Hepatocyte (in vitro differentiated cells): ENCODE results near the gene CTBP2. TPM values are rescaled to one million over a fixed set of nuclear protein-coding genes. Genes with fewer than 3 reads are reported as not detected.

Source experiments
- DNase-seq: peaks from one replicate; pipeline ENCODE4 v3.0.0-alpha.2; 2016; ENCODE audit warnings: low spot score
- H2AFZ ChIP-seq: fragments of 200-600 bp; sonication (generic); 2 replicates; pipeline ENCODE4 v1.6.0; 2016; ENCODE audit warnings: antibody characterized with exemption, mild to moderate bottlenecking
- H3K27ac ChIP-seq: fragments of 200-600 bp; sonication (generic); 2 replicates; pipeline ENCODE4 v1.5.1; 2016; ENCODE audit warnings: mild to moderate bottlenecking
- H3K27me3 ChIP-seq: fragments of 200-600 bp; sonication (generic); 2 replicates; pipeline ENCODE4 v1.6.1; 2016
- H3K36me3 ChIP-seq: fragments of 200-600 bp; sonication (generic); replicated peaks from 2 replicates; pipeline ENCODE4 v1.5.1; 2016; ENCODE audit warnings: low read depth; ENCODE audit not compliant: insufficient read depth
- H3K4me1 ChIP-seq: fragments of 200-600 bp; sonication (generic); 2 replicates; pipeline ENCODE4 v1.5.1; 2016; ENCODE audit warnings: mild to moderate bottlenecking, moderate library complexity; ENCODE audit not compliant: insufficient read depth
- H3K4me2 ChIP-seq: fragments of 200-600 bp; sonication (generic); 2 replicates; pipeline ENCODE4 v1.6.0; 2016
- H3K4me3 ChIP-seq: fragments of 200-600 bp; sonication (generic); 2 replicates; pipeline ENCODE4 v1.5.1; 2016; ENCODE audit warnings: mild to moderate bottlenecking
- H3K79me2 ChIP-seq: fragments of 200-600 bp; sonication (generic); 2 replicates; pipeline ENCODE4 v1.6.0; 2017; ENCODE audit warnings: mild to moderate bottlenecking
- H3K9me2 ChIP-seq: fragments of 200-600 bp; sonication (generic); replicated peaks from 2 replicates; pipeline ENCODE4 v1.6.0; 2017; ENCODE audit warnings: mild to moderate bottlenecking; ENCODE audit not compliant: insufficient read depth
- H3K9me3 ChIP-seq: fragments of 200-600 bp; sonication (generic); 2 replicates; pipeline ENCODE4 v1.5.1; 2016; ENCODE audit warnings: low read depth, mild to moderate bottlenecking
- H4K20me1 ChIP-seq: fragments of 200-600 bp; sonication (generic); 2 replicates; pipeline ENCODE4 v1.6.0; 2016; ENCODE audit warnings: mild to moderate bottlenecking; ENCODE audit not compliant: insufficient read depth, poor library complexity, severe bottlenecking
- EZH2 ChIP-seq: fragments of 200-600 bp; sonication (generic); IDR thresholded peaks from 2 replicates; pipeline ENCODE4 v1.6.1; 2016; ENCODE audit warnings: antibody characterized with exemption, mild to moderate bottlenecking, borderline replicate concordance
- EZH2phosphoT487 ChIP-seq: fragments of 200-600 bp; sonication (generic); IDR thresholded peaks from one replicate; pipeline ENCODE4 v1.6.1; 2018; ENCODE audit warnings: antibody characterized with exemption, mild to moderate bottlenecking, low read depth, moderate library complexity; ENCODE audit not compliant: unreplicated experiment, severe bottlenecking
- WGBS: methylation state at CpG from one replicate; pipeline ENCODE4 v1.1.6; 2016; ENCODE audit warnings: low lambda C conversion rate; ENCODE audit errors: missing lambda C conversion rate; 5-methylcytosine and 5-hydroxymethylcytosine counted together
- polyA plus RNA-seq: library from polyadenylated mRNA; unstranded; fragments of >200 nt; fragmentation: Nextera tagmentation; extraction: Ambion mirVana; gene quantifications from 2 replicates; pipeline ENCODE4 v1.2.1, GENCODE V29; 2016
- total RNA-seq: library from RNA; depleted of rRNA; stranded (reverse); fragments of >200 nt; gene quantifications from 2 replicates; pipeline ENCODE4 v1.2.3, GENCODE V29; 2014
- TF ChIP-seq, protein P1 (sequence below): fragments of 200-600 bp; sonication (generic); IDR thresholded peaks from 2 replicates; pipeline ENCODE4 v1.5.1; 2016; ENCODE audit warnings: antibody characterized with exemption, mild to moderate bottlenecking; ENCODE audit not compliant: poor library complexity

Gene CTBP2
- total and polyA plus RNA-seq, 2 experiments from 2014 or later, result 61.3 to 81.0 TPM

DNA sequence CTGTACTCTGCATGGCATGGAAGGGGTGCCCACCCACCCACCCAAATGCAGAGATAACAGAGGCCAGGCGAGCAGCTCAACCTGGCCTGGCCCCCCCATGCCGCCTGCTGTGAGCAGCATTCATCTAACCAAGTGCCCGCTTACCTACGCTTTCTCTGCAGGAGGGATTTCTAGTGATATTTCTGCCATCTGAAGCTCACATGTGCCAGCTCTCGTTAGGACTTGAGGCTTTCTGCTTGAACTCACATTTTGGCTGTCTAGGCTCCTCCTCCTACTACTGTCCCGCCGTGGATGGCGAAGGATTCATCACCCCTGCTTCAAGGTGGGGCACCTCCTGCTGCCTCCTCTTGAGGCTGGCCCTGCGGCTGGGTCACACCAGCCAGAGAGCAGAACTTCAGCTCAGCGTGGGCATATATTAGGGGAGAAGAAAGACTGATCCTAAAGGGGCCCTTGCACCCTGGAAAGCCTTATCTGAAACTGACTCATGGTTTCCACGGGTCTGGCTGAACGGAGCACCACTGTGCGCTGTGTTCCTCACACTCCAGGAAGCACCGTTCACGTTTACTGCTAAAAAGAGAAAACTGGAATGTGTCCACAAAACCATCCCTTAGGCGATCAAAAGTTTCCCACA is 45.5 kb downstream of the CTBP2 start:
- H3K36me3 ChIP-seq, result no peaks in the 10 kb centered on the region
- no peaks in the 10 kb centered on the region for H3K27me3 ChIP-seq
- H3K4me2 ChIP-seq, result no peak overlapping the region
- H3K4me3 ChIP-seq, result no peak overlapping the region
- no peak overlapping the region for H2AFZ ChIP-seq
- 87% methylated on average over 16 of the region's 16 CpGs for WGBS
- peak overlapping the region; percentile 48 for H3K27ac ChIP-seq
- peaks cover 93% of the 10 kb centered on the region for H4K20me1 ChIP-seq
- no peaks in the 10 kb centered on the region for H3K9me2 ChIP-seq
- no peak for DNase-seq
- peaks cover 99% of the 10 kb centered on the region for H3K79me2 ChIP-seq
- TF ChIP-seq EZH2, result no peak
- TF ChIP-seq EZH2phosphoT487, result no peak
- TF ChIP-seq, protein P1, sequence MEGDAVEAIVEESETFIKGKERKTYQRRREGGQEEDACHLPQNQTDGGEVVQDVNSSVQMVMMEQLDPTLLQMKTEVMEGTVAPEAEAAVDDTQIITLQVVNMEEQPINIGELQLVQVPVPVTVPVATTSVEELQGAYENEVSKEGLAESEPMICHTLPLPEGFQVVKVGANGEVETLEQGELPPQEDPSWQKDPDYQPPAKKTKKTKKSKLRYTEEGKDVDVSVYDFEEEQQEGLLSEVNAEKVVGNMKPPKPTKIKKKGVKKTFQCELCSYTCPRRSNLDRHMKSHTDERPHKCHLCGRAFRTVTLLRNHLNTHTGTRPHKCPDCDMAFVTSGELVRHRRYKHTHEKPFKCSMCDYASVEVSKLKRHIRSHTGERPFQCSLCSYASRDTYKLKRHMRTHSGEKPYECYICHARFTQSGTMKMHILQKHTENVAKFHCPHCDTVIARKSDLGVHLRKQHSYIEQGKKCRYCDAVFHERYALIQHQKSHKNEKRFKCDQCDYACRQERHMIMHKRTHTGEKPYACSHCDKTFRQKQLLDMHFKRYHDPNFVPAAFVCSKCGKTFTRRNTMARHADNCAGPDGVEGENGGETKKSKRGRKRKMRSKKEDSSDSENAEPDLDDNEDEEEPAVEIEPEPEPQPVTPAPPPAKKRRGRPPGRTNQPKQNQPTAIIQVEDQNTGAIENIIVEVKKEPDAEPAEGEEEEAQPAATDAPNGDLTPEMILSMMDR, result no peak
- no peaks in the 10 kb centered on the region for H3K9me3 ChIP-seq
- H3K4me1 ChIP-seq, result peaks cover 30% of the 10 kb centered on the region

DNA sequence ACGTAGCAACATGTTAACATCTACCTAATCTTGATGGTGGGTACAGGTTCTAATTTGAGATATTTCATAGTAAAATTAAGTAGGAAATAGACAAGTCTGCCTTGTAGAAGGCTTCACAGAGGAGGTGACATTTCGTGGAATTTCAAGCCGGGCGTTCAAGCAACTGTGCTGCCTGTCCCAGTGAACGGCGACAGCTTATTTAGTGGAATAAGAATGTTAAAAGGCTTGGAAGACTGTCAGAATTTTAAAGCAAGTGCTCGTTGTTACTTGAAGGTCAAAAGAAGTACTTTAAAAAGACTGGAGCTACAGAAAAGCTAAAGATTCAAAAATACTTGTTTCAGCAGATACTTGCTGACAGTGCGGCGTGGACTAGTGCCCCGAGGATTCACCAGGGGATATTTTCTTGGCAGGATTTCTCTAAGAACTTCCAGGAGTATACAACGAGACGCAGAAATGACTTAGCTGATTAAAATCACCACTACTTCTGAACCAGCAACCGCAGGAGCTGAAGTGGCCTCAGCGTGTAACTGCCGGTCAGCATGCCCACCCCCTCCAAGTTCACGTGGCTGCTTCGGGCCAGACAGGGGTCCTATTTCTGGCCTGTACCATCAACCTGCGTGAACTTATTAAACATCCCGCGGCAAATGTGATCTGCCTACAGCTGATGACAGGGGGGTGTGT is 46.5 kb downstream of the CTBP2 start:
- peak overlapping the region; percentile 25 for H3K27ac ChIP-seq
- H3K36me3 ChIP-seq, result no peaks in the 10 kb centered on the region
- no peak for DNase-seq
- H3K9me3 ChIP-seq, result no peaks in the 10 kb centered on the region
- TF ChIP-seq, protein P1, result no peak
- no peak for TF ChIP-seq EZH2phosphoT487
- TF ChIP-seq EZH2, result no peak
- H3K27me3 ChIP-seq, result no peaks in the 10 kb centered on the region
- peak overlapping the region; percentile 12 for H3K4me2 ChIP-seq
- H3K9me2 ChIP-seq, result no peaks in the 10 kb centered on the region
- WGBS, result 77% methylated on average over 20 of the region's 20 CpGs
- peaks cover 84% of the 10 kb centered on the region for H4K20me1 ChIP-seq
- peaks cover 99% of the 10 kb centered on the region for H3K79me2 ChIP-seq
- peaks cover 26% of the 10 kb centered on the region for H3K4me1 ChIP-seq
- H3K4me3 ChIP-seq, result no peak overlapping the region
- H2AFZ ChIP-seq, result no peak overlapping the region

DNA sequence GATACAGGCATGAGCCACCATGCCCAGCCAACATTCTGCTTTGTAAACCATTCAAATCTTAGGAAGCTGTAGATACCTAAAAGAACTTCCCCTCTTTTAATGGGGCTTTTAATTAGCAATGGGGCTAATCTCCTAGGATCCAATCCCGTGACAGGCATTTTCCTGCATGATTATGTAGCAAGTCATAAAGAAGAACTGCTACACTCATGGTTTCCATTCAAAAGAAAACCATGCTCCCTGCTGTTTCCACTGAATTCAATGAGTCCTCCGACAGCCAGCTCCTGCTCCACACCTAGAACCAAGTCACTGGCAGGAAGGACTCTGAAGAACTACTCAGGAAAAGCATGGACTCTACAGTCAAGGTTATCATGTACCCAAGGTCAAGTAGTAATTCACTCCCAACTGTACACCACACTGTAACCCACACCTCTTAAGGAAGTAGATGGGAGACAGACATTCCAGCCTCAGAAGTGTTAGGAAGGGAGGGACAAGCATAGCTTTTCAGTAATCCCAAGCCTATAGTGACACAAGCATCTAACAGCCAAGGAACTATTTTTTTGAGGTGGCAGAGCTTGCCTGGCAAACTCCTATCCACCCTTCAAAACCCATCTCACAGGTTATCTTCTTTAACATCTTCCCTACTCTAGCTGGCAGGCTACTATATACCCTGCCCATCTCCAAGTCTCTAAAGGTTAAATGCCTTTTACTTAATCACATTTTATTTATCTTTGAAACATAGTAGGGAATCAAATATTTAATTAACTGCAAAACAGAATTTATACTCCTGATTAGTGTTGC is 47.5 kb downstream of the CTBP2 start:
- Histone ChIP-seq H3K9me2 (no peaks in the 10 kb centered on the region), H4K20me1 (peaks cover 79% of the 10 kb centered on the region), H2AFZ (no peak overlapping the region), H3K9me3 (no peaks in the 10 kb centered on the region), H3K27ac (peak overlapping the region; percentile 18), H3K4me2 (peak overlapping the region; percentile 12), H3K36me3 (peaks cover 4% of the 10 kb centered on the region), H3K27me3 (no peaks in the 10 kb centered on the region), H3K4me3 (no peak overlapping the region), H3K79me2 (peaks cover 99% of the 10 kb centered on the region), H3K4me1 (peaks cover 18% of the 10 kb centered on the region)
- TF ChIP-seq, protein P1, result no peak
- TF ChIP-seq EZH2phosphoT487 (no peak), EZH2 (no peak)
- DNase-seq, result no peak
- WGBS, result 94% methylated on average over 2 of the region's 2 CpGs
